HG02678 (cell line): ENCODE results near the gene BEST4.
"Not testable (repeated sequence)": the region's sequence is repeated elsewhere in the genome, so short reads cannot be mapped to it uniquely, and the experiment has no call there.

Experiments
- ATAC-seq: cut with Tn5 transposase; IDR thresholded peaks from one replicate; pipeline ENCODE4 v1.9.1; 2021; ENCODE audit warnings: mild to moderate bottlenecking, moderate library complexity; ENCODE audit not compliant: unreplicated experiment

Gene BEST4

GRCh38 chr1:44819608-44820327, 31.8 kb upstream of the BEST4 start:
- peak; percentile 82 for ATAC-seq

GRCh38 chr1:44819196-44819607, 31.2 kb upstream of the BEST4 start:
- ATAC-seq, result no peak

GRCh38 chr1:44817771-44818495, 30.0 kb upstream of the BEST4 start:
- ATAC-seq, result no peak

- ATAC-seq, result no peak
Measured at GRCh38 chr1:44817307-44817706, 29.3 kb upstream of the BEST4 start.

- ATAC-seq, result not testable (repeated sequence)
Measured at GRCh38 chr1:44815926-44816325, 28.0 kb upstream of the BEST4 start.

GRCh38 chr1:44812822-44813543, 25.0 kb upstream of the BEST4 start:
- ATAC-seq, result no peak

GRCh38 chr1:44811234-44811633, 23.3 kb upstream of the BEST4 start:
- ATAC-seq, result no peak

- ATAC-seq, result not testable (repeated sequence)
Measured at GRCh38 chr1:44810762-44811105, 22.8 kb upstream of the BEST4 start.

GRCh38 chr1:44810101-44810761, 22.3 kb upstream of the BEST4 start:
- ATAC-seq, result no peak

- peak; percentile 49 for ATAC-seq
Measured at GRCh38 chr1:44808938-44809917, 21.3 kb upstream of the BEST4 start.

- ATAC-seq, result peak; percentile 34
Measured at GRCh38 chr1:44808063-44808937, 20.3 kb upstream of the BEST4 start, which contains the start of gene BTBD19. Gene BTBD19, plus strand, starts transcription at chr1:44808523. Its CDS starts 298 bp downstream, at chr1:44808821.

- ATAC-seq, result peak; percentile 32
Measured at GRCh38 chr1:44807364-44808062, 19.5 kb upstream of the BEST4 start.

- no peak for ATAC-seq
Measured at GRCh38 chr1:44806704-44807363, 18.9 kb upstream of the BEST4 start, which contains the start of gene DYNLT4. Gene DYNLT4, minus strand, starts transcription at chr1:44807351. Its CDS starts 683 bp downstream, at chr1:44806668.

- no peak for ATAC-seq
Measured at GRCh38 chr1:44806025-44806703, 18.2 kb upstream of the BEST4 start.

- no peak for ATAC-seq
Measured at GRCh38 chr1:44805311-44806024, 17.5 kb upstream of the BEST4 start.

- no peak for ATAC-seq
Measured at GRCh38 chr1:44803312-44804095, 15.5 kb upstream of the BEST4 start.
